Left hindlimb (tissue), 1 donor: ENCODE results near the gene SLCO3A1.

Source experiments
- DNase-seq: peaks from one replicate; pipeline ENCODE4 v3.0.0-alpha.2; 2018

SLCO3A1 gene

GRCh38 chr15:91853511-91853947 lies at the start of gene SLCO3A1:
Gene SLCO3A1, plus strand, starts transcription at chr15:91853708.
- peak; percentile 84 for DNase-seq

- no peak for DNase-seq
Measured at GRCh38 chr15:91807122-91807521, 46.4 kb upstream of the SLCO3A1 start.

GRCh38 chr15:91813924-91814323 lies 39.6 kb upstream of the SLCO3A1 start:
- DNase-seq, result no peak

GRCh38 chr15:91816942-91817341 lies 36.6 kb upstream of the SLCO3A1 start:
- DNase-seq, result no peak

GRCh38 chr15:91821458-91821857 lies 32.0 kb upstream of the SLCO3A1 start:
- no peak for DNase-seq

- no peak for DNase-seq
Measured at GRCh38 chr15:91824256-91824655, 29.3 kb upstream of the SLCO3A1 start.

GRCh38 chr15:91826443-91826842 lies 27.1 kb upstream of the SLCO3A1 start:
- no peak for DNase-seq

- no peak for DNase-seq
Measured at GRCh38 chr15:91833056-91833455, 20.5 kb upstream of the SLCO3A1 start.

GRCh38 chr15:91839867-91840266 lies 13.6 kb upstream of the SLCO3A1 start:
- DNase-seq, result no peak

GRCh38 chr15:91841861-91842260 lies 11.6 kb upstream of the SLCO3A1 start:
- DNase-seq, result no peak

- no peak for DNase-seq
Measured at GRCh38 chr15:91844341-91844740, 9.2 kb upstream of the SLCO3A1 start.

GRCh38 chr15:91844928-91845327 lies 8.6 kb upstream of the SLCO3A1 start:
- DNase-seq, result no peak

- no peak for DNase-seq
Measured at GRCh38 chr15:91845720-91846119, 7.8 kb upstream of the SLCO3A1 start.

GRCh38 chr15:91849180-91849579 lies 4.3 kb upstream of the SLCO3A1 start:
- no peak for DNase-seq

- no peak for DNase-seq
Measured at GRCh38 chr15:91849749-91850161, 3.8 kb upstream of the SLCO3A1 start.

- DNase-seq, result peak; percentile 78
Measured at GRCh38 chr15:91852741-91853510, 582 bp upstream of the SLCO3A1 start.

- DNase-seq, result peak; percentile 39
Measured at GRCh38 chr15:91853948-91854638, 585 bp downstream of the SLCO3A1 start.

- no peak for DNase-seq
Measured at GRCh38 chr15:91854639-91854990, 1.1 kb downstream of the SLCO3A1 start.

- no peak for DNase-seq
Measured at GRCh38 chr15:91855241-91855640, 1.7 kb downstream of the SLCO3A1 start.

GRCh38 chr15:91855684-91856489 lies 2.4 kb downstream of the SLCO3A1 start:
- no peak for DNase-seq

- DNase-seq, result no peak
Measured at GRCh38 chr15:91857224-91857585, 3.7 kb downstream of the SLCO3A1 start.

- DNase-seq, result no peak
Measured at GRCh38 chr15:91857772-91858171, 4.3 kb downstream of the SLCO3A1 start.

GRCh38 chr15:91860498-91860897 lies 7.0 kb downstream of the SLCO3A1 start:
- no peak for DNase-seq

- no peak for DNase-seq
Measured at GRCh38 chr15:91861223-91861622, 7.7 kb downstream of the SLCO3A1 start.
